Measurements from ENCODE around the gene PRR29. TPM values are rescaled to one million over a fixed set of nuclear protein-coding genes. Genes with fewer than 3 reads are reported as not detected.

Gene PRR29
- under 1 TPM in 1 of 4 donors, not detected in 3; 0.13 TPM for total RNA-seq

DNA sequence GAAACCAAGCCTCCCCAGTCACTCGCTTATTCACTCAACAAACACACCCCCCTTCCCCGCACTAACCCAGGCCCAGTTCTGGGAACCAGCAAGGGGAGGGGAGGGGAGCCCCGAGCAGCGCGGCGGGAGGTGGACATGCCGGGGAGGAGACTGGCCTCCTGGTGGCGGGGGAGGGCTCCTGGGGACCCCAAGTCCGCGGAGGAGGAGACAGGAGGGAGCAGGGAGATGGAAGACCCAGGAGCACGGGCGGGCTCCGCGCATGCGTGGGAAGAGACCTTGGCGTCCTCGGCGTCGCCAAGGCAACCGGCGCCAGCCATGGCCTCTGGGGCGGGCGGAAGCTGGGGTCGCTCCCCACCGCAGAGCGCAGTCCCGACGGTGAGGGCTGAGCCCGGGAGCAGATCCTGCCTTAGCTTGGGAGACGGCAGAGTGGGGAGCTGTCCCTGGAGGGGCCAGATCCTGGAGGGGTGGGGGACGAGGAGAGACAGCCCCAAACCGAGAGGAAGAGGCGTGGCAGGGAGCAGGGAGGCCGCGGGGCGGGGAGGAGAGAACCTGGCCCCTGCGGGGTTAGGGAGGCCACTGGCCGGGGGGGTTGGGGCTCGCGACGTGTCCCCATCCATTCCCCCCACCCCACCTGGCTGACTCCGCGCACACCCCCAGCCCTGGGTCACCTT is at the start of gene PRR29:
PRR29 (plus strand) TSS at position 302 of the 671 bp plus-strand sequence; CDS start at position 316, 14 bp downstream.
- peaks cover 12 to 23% (median 23%) of the 10 kb centered on the region in 3 donors for H3K27me3 ChIP-seq

DNA sequence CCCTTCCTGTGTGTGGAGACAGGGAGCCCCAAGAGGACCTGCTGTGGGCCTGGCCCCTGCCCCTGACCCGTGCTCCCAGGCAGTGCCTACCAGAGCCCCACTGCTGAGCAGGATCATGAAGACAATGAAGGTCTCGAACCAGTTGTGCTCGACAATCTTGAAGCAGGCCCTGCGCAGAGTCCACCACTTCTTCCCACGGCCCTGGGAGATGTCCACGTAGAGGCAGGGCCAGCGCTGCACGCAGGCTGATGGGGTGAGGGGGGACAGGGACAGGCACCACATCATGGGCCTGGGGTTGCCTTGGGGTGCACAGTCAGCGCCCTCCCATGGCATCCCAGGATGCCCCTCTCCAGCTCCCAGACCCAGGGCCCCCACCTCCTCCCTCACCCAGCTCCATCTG is 49.6 kb upstream of the PRR29 start:
- intact Hi-C loops (cut with DNase I; ENCODE audit: low total_unique reads), result no loop called here
- Histone ChIP-seq H3K27me3 (no peaks in the 10 kb centered on the region), H3K4me3 (no peak overlapping the region), H3K9me3 (no peaks in the 10 kb centered on the region), H3K4me1 (peaks cover 55 to 56% of the 10 kb centered on the region in 2 donors), H3K27ac (peak overlapping the region; percentile 60 to 100 (median 98)), H3K36me3 (peaks cover 0 to 16% of the 10 kb centered on the region in 2 donors)
- ATAC-seq (no peak), DNase-seq (no peak)
- TF ChIP-seq CTCF (IDR thresholded peaks at IDR 0.05 in 4 of 5, conservative IDR thresholded peaks at IDR 0.05 in 1 of 5) (no peak), POLR2A (IDR thresholded peaks at IDR 0.05) (no peak)
- in situ Hi-C loops (cut with MboI; ENCODE audit: low sequenced_read_pairs in 4 of 4), result no loop called here

More for the DNA sequence above, at the start of gene PRR29:
- no peaks in the 10 kb centered on the region for H3K36me3 ChIP-seq
- no peak for DNase-seq
- H3K27ac ChIP-seq, result peak within 1 kb of the TSS; percentile 8 to 66 (median 58)
- H3K4me1 ChIP-seq, result peaks cover 15 to 16% of the 10 kb centered on the region in 2 donors
- no peaks in the 10 kb centered on the region for H3K9me3 ChIP-seq
- H3K4me3 ChIP-seq, result peak within 1 kb of the TSS; percentile 51 to 64 (median 58)
- intact Hi-C loops (cut with DNase I; ENCODE audit: low total_unique reads) (no loop called here), in situ Hi-C loops (cut with MboI; ENCODE audit: low sequenced_read_pairs in 4 of 4) (no loop called here)
- peak in 1 of 2 donors; percentile 31 for ATAC-seq
- TF ChIP-seq CTCF (IDR thresholded peaks at IDR 0.05 in 4 of 5, conservative IDR thresholded peaks at IDR 0.05 in 1 of 5) (no peak), POLR2A (IDR thresholded peaks at IDR 0.05) (no peak)

DNA sequence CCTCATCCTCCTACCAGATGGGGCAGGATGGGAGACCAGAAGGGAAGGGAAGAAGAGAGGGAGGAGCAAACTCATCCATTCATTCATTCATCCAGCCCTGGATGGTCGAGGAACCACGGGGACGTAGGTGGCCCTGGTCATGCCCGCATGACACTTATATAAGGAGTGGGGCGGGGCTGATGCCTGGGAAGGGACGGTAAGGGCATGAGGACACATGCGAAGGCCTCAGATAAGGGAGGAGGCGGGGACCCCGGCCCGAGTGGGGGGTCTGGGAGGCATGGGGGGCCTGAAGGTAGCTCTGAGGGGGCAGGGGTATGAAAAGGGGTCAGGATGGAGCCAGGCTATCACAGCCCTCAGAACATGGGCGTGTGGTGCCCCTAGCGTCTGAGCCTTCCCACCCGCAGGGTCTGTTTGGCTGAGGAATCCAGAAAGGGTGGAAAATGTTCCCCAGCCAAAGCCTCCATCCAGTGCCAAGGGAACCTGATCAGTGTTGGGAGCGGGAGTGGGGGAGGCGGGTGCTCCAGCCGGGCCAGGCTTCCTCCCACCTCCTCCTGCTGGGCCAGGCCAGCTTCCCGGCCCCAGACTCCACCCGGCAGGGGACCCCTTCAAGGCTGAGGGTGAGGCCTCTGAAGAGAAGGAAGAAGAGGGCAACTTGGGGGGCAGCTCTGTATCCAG is 48.4 kb upstream of the PRR29 start:
- DNase-seq (peak in 1 of 2 donors; percentile 77), ATAC-seq (peak; percentile 14 to 35)
- no peaks in the 10 kb centered on the region for H3K27me3 ChIP-seq
- no peak overlapping the region for H3K4me3 ChIP-seq
- intact Hi-C loops (cut with DNase I; ENCODE audit: low total_unique reads) (no loop called here), in situ Hi-C loops (cut with MboI; ENCODE audit: low sequenced_read_pairs in 4 of 4) (no loop called here)
- H3K9me3 ChIP-seq, result no peaks in the 10 kb centered on the region
- H3K36me3 ChIP-seq, result peaks cover 0 to 6% of the 10 kb centered on the region in 2 donors
- H3K4me1 ChIP-seq, result peaks cover 67% of the 10 kb centered on the region in 2 donors
- TF ChIP-seq POLR2A (IDR thresholded peaks at IDR 0.05) (no peak), CTCF (IDR thresholded peaks at IDR 0.05 in 4 of 5, conservative IDR thresholded peaks at IDR 0.05 in 1 of 5) (no peak)
- peak overlapping the region; percentile 96 to 100 (median 99) for H3K27ac ChIP-seq

- in situ Hi-C loops (cut with MboI; ENCODE audit: low sequenced_read_pairs in 4 of 4) (no loop called here), intact Hi-C loops (cut with DNase I; ENCODE audit: low total_unique reads) (no loop called here)
- no peaks in the 10 kb centered on the region for H3K9me3 ChIP-seq
- ATAC-seq, result peak in 1 of 2 donors; percentile 9
- TF ChIP-seq POLR2A (IDR thresholded peaks at IDR 0.05) (no peak), CTCF (IDR thresholded peaks at IDR 0.05 in 4 of 5, conservative IDR thresholded peaks at IDR 0.05 in 1 of 5) (peak; percentile 49 to 64 (median 51))
- H3K27me3 ChIP-seq, result no peaks in the 10 kb centered on the region
- H3K27ac ChIP-seq, result peak overlapping the region; percentile 96 to 100 (median 99)
- peak in 1 of 2 donors; percentile 71 for DNase-seq
- peaks cover 69% of the 10 kb centered on the region in 2 donors for H3K4me1 ChIP-seq
- peaks cover 0 to under 1% of the 10 kb centered on the region in 2 donors for H3K36me3 ChIP-seq
- H3K4me3 ChIP-seq, result no peak overlapping the region
These were observed 46.9 kb upstream of the PRR29 start for GRCh38 chr17:63950940-63951907.
